ENCODE measurements around the gene NCKAP5.

- TF ChIP-seq CTCF (IDR thresholded peaks at IDR 0.05) (no peak), EZH2 (IDR thresholded peaks at IDR 0.05; ENCODE audit: borderline replicate concordance, insufficient read depth, low read depth, low read length, poor library complexity, severe bottlenecking) (no peak)
Measured at GRCh38 chr2:133124446-133124845, 443.8 kb downstream of the NCKAP5 start.
